Measurements from ENCODE around the gene DNAJC12. TPM values are rescaled to one million over a fixed set of nuclear protein-coding genes. Genes with fewer than 3 reads are reported as not detected.

The DNAJC12 gene
- total and polyA plus RNA-seq, 7 experiments from 2014 or later, result 0.61 to 7.2 TPM; not detected in 5

DNA sequence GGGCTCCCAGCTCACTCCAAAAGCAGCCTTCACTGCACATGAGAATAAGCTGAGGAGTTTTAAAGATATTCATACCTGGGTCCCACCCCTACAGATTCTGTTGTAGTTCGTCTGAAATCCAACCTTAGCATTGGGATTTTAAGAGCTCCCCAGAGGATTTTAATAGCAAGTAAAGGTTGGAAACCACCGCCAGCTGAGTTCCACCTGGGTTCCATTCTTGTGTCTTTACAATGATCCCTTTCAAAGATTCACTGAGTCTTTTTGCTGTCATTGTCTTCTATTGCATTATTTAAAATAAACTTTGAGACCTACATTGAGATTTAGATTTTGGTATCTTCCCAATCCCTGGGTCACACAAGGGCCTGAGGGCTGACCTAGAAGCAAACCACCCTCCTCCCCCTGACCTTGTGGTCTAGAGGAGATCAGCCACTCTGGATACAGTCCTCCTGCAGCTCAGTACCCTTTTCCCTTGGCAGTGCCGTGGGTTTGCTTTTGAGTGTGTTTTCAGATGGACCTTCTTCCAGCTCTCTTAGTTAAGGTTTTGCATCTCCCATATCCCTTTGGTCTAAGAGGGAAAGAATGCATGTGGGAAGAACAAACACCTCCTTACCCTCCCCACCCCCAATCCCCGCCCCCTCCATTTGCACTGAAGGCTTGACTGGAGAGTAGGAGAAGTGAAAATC is 23.9 kb upstream of the DNAJC12 start:
- CTCF ChIA-PET, result no interaction called here

GRCh38 chr10:67858971-67859370 is 21.0 kb upstream of the DNAJC12 start:
- POLR2A ChIA-PET, result no interaction called here
- CTCF ChIA-PET, result no interaction called here
- intact Hi-C loops (cut with micrococcal nuclease), result loop anchor here (5.0 kb wide), 2 partner anchors 58 to 353 kb away; no protein-coding TSS in a partner anchor

More for the DNA sequence above, 23.9 kb upstream of the DNAJC12 start:
- no peak for ATAC-seq
- Histone ChIP-seq H3K27me3 (ENCODE audit: control insufficient read depth in 2 of 2, insufficient read depth in 2 of 2, low read length in 2 of 2) (no peaks in the 10 kb centered on the region), H3K27ac (ENCODE audit: low read depth, low read length) (no peak overlapping the region), H3K9me3 (ENCODE audit: control insufficient read depth in 2 of 3, low read length in 3 of 3) (no peaks in the 10 kb centered on the region), H3K4me3 (ENCODE audit: low read length) (no peak overlapping the region), H3K4me1 (ENCODE audit: control insufficient read depth in 2 of 2, insufficient read depth in 2 of 2, low read length in 2 of 2) (no peaks in the 10 kb centered on the region), H3K36me3 (ENCODE audit: control insufficient read depth in 2 of 3, insufficient read depth in 3 of 3, low read length in 3 of 3) (no peaks in the 10 kb centered on the region)
- no peak overlapping the region for H3K4me3 Mint-ChIP-seq
- intact Hi-C loops (cut with micrococcal nuclease), result no loop called here
- peak overlapping the region in 1 of 9 donors; percentile 36 for H3K27ac Mint-ChIP-seq
- peaks cover 0 to 5% (median 0%) of the 10 kb centered on the region in 7 donors for H3K4me1 Mint-ChIP-seq
- H3K36me3 Mint-ChIP-seq, result no peaks in the 10 kb centered on the region
- peaks cover 0 to 5% (median 0%) of the 10 kb centered on the region in 5 donors for H3K27me3 Mint-ChIP-seq
- H3K9me3 Mint-ChIP-seq, result no peaks in the 10 kb centered on the region
- DNase-seq, result no peak
- POLR2A ChIA-PET, result interaction anchor here (0.8 kb wide), 1 partner anchor 471 kb away, joined by 3 read pairs; the partner anchor contains the start of genes HNRNPH3 and PBLD

DNA sequence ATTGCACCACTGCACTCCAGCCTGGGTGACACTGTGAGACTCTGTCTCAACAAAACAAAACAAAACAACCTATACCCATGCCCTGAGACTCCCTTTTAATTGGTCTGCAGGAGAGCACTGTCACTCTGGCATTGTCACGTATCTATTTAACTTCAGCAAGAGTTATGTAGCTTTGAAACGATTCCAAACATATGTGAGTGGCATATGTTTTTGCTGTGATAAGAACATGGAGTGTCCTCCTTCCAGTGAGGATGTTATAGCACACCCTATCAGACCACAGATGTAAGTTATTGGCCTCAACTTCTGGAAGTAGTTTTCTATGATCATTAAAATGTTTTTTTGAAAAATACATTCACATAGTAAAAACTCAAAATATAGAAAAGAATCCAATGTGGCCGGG is 15.5 kb upstream of the DNAJC12 start:
- Histone ChIP-seq H3K4me3 (ENCODE audit: low read length) (no peak overlapping the region), H3K27me3 (ENCODE audit: control insufficient read depth in 2 of 2, insufficient read depth in 2 of 2, low read length in 2 of 2) (no peaks in the 10 kb centered on the region), H3K36me3 (ENCODE audit: control insufficient read depth in 2 of 3, insufficient read depth in 3 of 3, low read length in 3 of 3) (no peaks in the 10 kb centered on the region), H3K9me3 (ENCODE audit: control insufficient read depth in 2 of 3, low read length in 3 of 3) (no peaks in the 10 kb centered on the region), H3K27ac (ENCODE audit: low read depth, low read length) (no peak overlapping the region), H3K4me1 (ENCODE audit: control insufficient read depth in 2 of 2, insufficient read depth in 2 of 2, low read length in 2 of 2) (peaks cover 5 to 6% of the 10 kb centered on the region in 2 donors)
- H3K4me3 Mint-ChIP-seq, result no peak overlapping the region
- intact Hi-C loops (cut with micrococcal nuclease), result no loop called here
- H3K36me3 Mint-ChIP-seq, result peaks cover 0 to 4% (median 0%) of the 10 kb centered on the region in 5 donors
- no peak for ATAC-seq
- ChIA-PET POLR2A (interaction anchor here (1.3 kb wide), 1 partner anchor 302 kb away, joined by 5 read pairs; no protein-coding TSS in a partner anchor), CTCF (interaction anchor here (0.6 to 7.1 kb wide), 3 partner anchors 65 to 307 kb away, joined by 3 to 106 read pairs (median 5); no protein-coding TSS in a partner anchor)
- no peak for DNase-seq
- no peak overlapping the region for H3K27ac Mint-ChIP-seq
- peaks cover 0 to 1% (median 0%) of the 10 kb centered on the region in 11 donors for H3K9me3 Mint-ChIP-seq
- H3K4me1 Mint-ChIP-seq, result peaks cover 8 to 17% (median 14%) of the 10 kb centered on the region in 7 donors
- no peaks in the 10 kb centered on the region for H3K27me3 Mint-ChIP-seq

More at GRCh38 chr10:67858971-67859370, 21.0 kb upstream of the DNAJC12 start:
- Histone ChIP-seq H3K27ac (ENCODE audit: low read depth, low read length) (no peak overlapping the region), H3K27me3 (ENCODE audit: control insufficient read depth in 2 of 2, insufficient read depth in 2 of 2, low read length in 2 of 2) (no peaks in the 10 kb centered on the region), H3K9me3 (ENCODE audit: control insufficient read depth in 2 of 3, low read length in 3 of 3) (no peaks in the 10 kb centered on the region), H3K4me3 (ENCODE audit: low read length) (no peak overlapping the region), H3K36me3 (ENCODE audit: control insufficient read depth in 2 of 3, insufficient read depth in 3 of 3, low read length in 3 of 3) (no peaks in the 10 kb centered on the region), H3K4me1 (ENCODE audit: control insufficient read depth in 2 of 2, insufficient read depth in 2 of 2, low read length in 2 of 2) (no peaks in the 10 kb centered on the region)
- H3K27me3 Mint-ChIP-seq, result peaks cover 0 to 5% (median 0%) of the 10 kb centered on the region in 5 donors
- DNase-seq (no peak), ATAC-seq (no peak)
- H3K9me3 Mint-ChIP-seq, result peaks cover 0 to 1% (median 0%) of the 10 kb centered on the region in 11 donors
- H3K27ac Mint-ChIP-seq, result no peak overlapping the region
- H3K36me3 Mint-ChIP-seq, result no peaks in the 10 kb centered on the region
- no peak overlapping the region for H3K4me3 Mint-ChIP-seq
- peaks cover 0 to 12% (median 5%) of the 10 kb centered on the region in 7 donors for H3K4me1 Mint-ChIP-seq

DNA sequence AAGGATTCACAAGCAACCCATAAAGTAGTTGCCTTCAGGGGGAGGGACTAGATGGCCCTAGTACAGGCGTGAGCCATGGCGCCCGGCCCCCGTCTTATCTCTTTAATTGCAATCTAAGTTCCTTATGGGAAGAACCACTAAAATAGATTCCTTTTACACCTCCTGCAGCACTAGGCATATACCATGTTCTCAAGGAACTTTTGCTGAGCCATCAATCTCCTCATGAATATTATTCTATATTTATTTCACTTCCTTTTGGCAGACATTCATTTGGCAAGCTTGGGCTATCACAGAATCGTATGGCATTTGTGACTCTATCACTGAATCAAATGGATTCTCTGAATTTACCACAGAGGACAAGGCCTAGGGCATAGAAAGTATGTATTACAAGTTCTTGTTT is 14.8 kb upstream of the DNAJC12 start:
- DNase-seq (no peak), ATAC-seq (no peak)
- Histone ChIP-seq H3K4me1 (ENCODE audit: control insufficient read depth in 2 of 2, insufficient read depth in 2 of 2, low read length in 2 of 2) (peaks cover 5 to 6% of the 10 kb centered on the region in 2 donors), H3K27ac (ENCODE audit: low read depth, low read length) (no peak overlapping the region), H3K36me3 (ENCODE audit: control insufficient read depth in 2 of 3, insufficient read depth in 3 of 3, low read length in 3 of 3) (no peaks in the 10 kb centered on the region), H3K4me3 (ENCODE audit: low read length) (no peak overlapping the region), H3K9me3 (ENCODE audit: control insufficient read depth in 2 of 3, low read length in 3 of 3) (no peaks in the 10 kb centered on the region), H3K27me3 (ENCODE audit: control insufficient read depth in 2 of 2, insufficient read depth in 2 of 2, low read length in 2 of 2) (no peaks in the 10 kb centered on the region)
- Mint-ChIP-seq H3K27ac (no peak overlapping the region), H3K9me3 (peaks cover 0 to 1% (median 0%) of the 10 kb centered on the region in 11 donors), H3K4me1 (peaks cover 8 to 17% (median 14%) of the 10 kb centered on the region in 7 donors), H3K4me3 (no peak overlapping the region), H3K27me3 (no peaks in the 10 kb centered on the region), H3K36me3 (peaks cover 0 to 4% (median 0%) of the 10 kb centered on the region in 5 donors)
- ChIA-PET POLR2A (interaction anchor here (1.3 kb wide), 1 partner anchor 303 kb away, joined by 5 read pairs; no protein-coding TSS in a partner anchor), CTCF (interaction anchor here (0.6 to 7.1 kb wide), 2 partner anchors 302 to 307 kb away, joined by 3 to 106 read pairs; no protein-coding TSS in a partner anchor)
- intact Hi-C loops (cut with micrococcal nuclease), result no loop called here

DNA sequence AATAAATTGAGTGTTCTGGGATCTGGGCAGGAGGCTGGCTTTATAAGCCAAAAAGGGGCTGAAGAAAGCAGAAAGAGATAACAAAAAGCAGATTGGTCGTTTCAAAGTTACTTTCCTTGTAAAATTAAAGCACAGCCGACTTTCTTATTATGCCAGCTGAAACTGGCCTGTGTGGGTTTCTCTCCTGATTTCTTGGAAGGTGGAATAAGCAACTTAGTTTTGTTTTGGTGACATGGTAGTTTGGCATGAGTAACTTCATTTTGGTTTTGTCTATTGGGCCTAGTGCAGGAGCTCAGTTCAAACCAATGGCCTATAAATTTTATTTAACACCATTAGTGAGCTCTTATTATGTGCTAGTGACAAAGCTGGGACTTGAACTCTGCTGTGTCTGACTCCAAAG is 13.2 kb upstream of the DNAJC12 start:
- H3K27ac ChIP-seq (ENCODE audit: low read depth, low read length), result no peak overlapping the region
- intact Hi-C loops (cut with micrococcal nuclease), result no loop called here
- peaks cover 5 to 6% of the 10 kb centered on the region in 2 donors for H3K4me1 ChIP-seq (ENCODE audit: control insufficient read depth in 2 of 2, insufficient read depth in 2 of 2, low read length in 2 of 2)
- peak overlapping the region in 6 of 9 donors; percentile 14 to 75 (median 37) for H3K27ac Mint-ChIP-seq
- H3K9me3 Mint-ChIP-seq, result peaks cover 0 to 1% (median 0%) of the 10 kb centered on the region in 11 donors
- H3K4me1 Mint-ChIP-seq, result peaks cover 8 to 19% (median 14%) of the 10 kb centered on the region in 7 donors
- peaks cover 0 to 4% (median 0%) of the 10 kb centered on the region in 5 donors for H3K36me3 Mint-ChIP-seq
- no peaks in the 10 kb centered on the region for H3K27me3 Mint-ChIP-seq
- ATAC-seq (no peak), DNase-seq (no peak)
- ChIA-PET POLR2A (no interaction called here), CTCF (interaction anchor here (1.0 to 7.1 kb wide), 2 partner anchors 63 to 304 kb away, joined by 3 to 106 read pairs; no protein-coding TSS in a partner anchor)
- H3K27me3 ChIP-seq (ENCODE audit: control insufficient read depth in 2 of 2, insufficient read depth in 2 of 2, low read length in 2 of 2), result no peaks in the 10 kb centered on the region
- peak overlapping the region in 7 of 10 donors; percentile 8 to 91 (median 32) for H3K4me3 Mint-ChIP-seq
- no peak overlapping the region for H3K4me3 ChIP-seq (ENCODE audit: low read length)
- H3K36me3 ChIP-seq (ENCODE audit: control insufficient read depth in 2 of 3, insufficient read depth in 3 of 3, low read length in 3 of 3), result no peaks in the 10 kb centered on the region
- H3K9me3 ChIP-seq (ENCODE audit: control insufficient read depth in 2 of 3, low read length in 3 of 3), result no peaks in the 10 kb centered on the region

DNA sequence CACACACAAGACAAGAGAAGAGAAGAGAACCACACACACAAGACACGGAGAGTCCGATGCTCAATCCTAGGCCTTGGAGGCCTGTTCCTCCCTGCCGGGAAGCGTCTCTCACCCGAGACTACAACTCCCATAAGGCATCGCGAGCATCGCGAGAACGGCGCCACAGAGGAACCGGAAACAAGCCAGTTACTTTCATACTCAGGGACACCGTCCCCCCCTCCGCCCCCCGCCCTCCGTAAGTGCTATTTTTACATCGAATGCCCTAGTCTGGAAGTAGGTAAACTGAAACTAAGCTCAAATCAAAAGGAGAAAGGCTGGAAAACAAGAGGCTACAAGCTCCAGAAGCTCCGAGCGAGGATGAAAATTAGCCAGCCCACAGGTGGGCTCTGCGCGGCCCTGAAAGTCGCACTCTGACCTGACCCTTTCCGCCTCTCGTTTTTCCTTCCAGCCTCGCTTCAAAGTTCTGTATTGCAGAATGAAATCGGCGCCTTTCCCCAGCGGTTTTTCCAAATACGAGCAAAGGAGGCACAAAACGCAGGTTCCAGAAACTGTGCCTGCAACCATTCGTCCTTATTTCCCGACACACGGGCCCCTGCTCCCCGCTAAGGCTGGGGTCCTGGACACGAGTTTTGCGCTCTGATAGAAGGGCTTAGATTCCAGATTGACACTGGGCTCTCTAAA is 11.5 kb upstream of the DNAJC12 start:
- Mint-ChIP-seq H3K27me3 (no peaks in the 10 kb centered on the region), H3K9me3 (peaks cover 0 to 1% (median 0%) of the 10 kb centered on the region in 11 donors), H3K4me1 (peaks cover 5 to 12% (median 8%) of the 10 kb centered on the region in 7 donors), H3K27ac (peak overlapping the region; percentile 81 to 100 (median 97)), H3K36me3 (peaks cover 0 to 4% (median 0%) of the 10 kb centered on the region in 5 donors), H3K4me3 (peak overlapping the region; percentile 84 to 99 (median 96))
- Histone ChIP-seq H3K27me3 (ENCODE audit: control insufficient read depth in 2 of 2, insufficient read depth in 2 of 2, low read length in 2 of 2) (no peaks in the 10 kb centered on the region), H3K27ac (ENCODE audit: low read depth, low read length) (peak overlapping the region; percentile 82), H3K36me3 (ENCODE audit: control insufficient read depth in 2 of 3, insufficient read depth in 3 of 3, low read length in 3 of 3) (no peaks in the 10 kb centered on the region), H3K9me3 (ENCODE audit: control insufficient read depth in 2 of 3, low read length in 3 of 3) (no peaks in the 10 kb centered on the region), H3K4me3 (ENCODE audit: low read length) (peak overlapping the region; percentile 79), H3K4me1 (ENCODE audit: control insufficient read depth in 2 of 2, insufficient read depth in 2 of 2, low read length in 2 of 2) (peaks cover 5 to 6% of the 10 kb centered on the region in 2 donors)
- peak; percentile 100 for ATAC-seq
- ChIA-PET POLR2A (interaction anchor here (0.6 to 1.4 kb wide), 9 partner anchors 34 to 625 kb away, joined by 3 to 7 read pairs (median 6); partner anchors contain the start of genes HERC4, HNRNPH3 and SIRT1), CTCF (interaction anchor here (0.5 to 1.1 kb wide), 4 partner anchors 16 to 433 kb away, joined by 3 to 5 read pairs (median 3); no protein-coding TSS in a partner anchor)
- intact Hi-C loops (cut with micrococcal nuclease), result loop anchor here (1.0 to 5.0 kb wide), 12 partner anchors 11 to 1558 kb away; partner anchors contain the start of genes DDX50 (in 2 of the 2), HERC4 (in 2 of the 2), SIRT1 (in 2 of the 2) and SLC25A16 (in 2 of the 2)
- peak; percentile 81 to 91 (median 89) for DNase-seq
